Hair follicle dermal papilla cell (primary cell): ENCODE data around the gene HTR3E. TPM values are rescaled to one million over a fixed set of nuclear protein-coding genes. Genes with fewer than 3 reads are reported as not detected.

ENCODE experiments used
- small RNA-seq: library from RNA; depleted of rRNA; stranded (forward); fragments of <200 nt; gene quantifications from one replicate; pipeline ENCODE3, GENCODE V24; 2012
- total RNA-seq: library from RNA; depleted of rRNA; stranded (reverse); fragments of >200 nt; gene quantifications from 2 replicates; pipeline ENCODE4 v1.2.3, GENCODE V29; 2012

Gene HTR3E
- not detected in 2 replicates for total RNA-seq

GRCh38 chr3:184096811-184097383, at the start of gene HTR3E:
TSS of gene HTR3E (plus strand) at chr3:184097064. CDS start at chr3:184097530, 466 bp downstream.

DNA sequence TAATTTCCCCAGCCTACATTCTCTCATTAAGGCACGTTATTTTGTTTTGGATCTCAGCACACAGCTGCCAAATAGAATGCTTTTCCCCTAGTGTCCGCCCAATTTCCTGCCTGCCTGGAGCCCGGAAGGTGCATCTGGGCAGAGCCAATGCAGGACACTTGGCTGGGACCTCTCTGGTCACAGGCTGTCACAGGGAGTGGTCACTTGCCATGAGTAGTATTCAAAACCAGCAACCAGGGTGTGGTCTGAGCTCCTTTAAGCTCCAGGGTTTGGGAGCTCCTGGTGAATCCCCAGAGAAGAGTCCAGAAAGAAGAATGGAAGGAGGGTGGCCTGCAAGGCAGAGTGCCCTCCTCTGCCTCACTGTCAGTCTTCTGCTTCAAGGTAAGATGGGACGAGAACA, 44.1 kb upstream of the HTR3E start, which contains the start of gene HTR3C:
HTR3C (plus strand) TSS at position 281 of the 400 bp plus-strand sequence; CDS start at position 315, 34 bp downstream.

DNA sequence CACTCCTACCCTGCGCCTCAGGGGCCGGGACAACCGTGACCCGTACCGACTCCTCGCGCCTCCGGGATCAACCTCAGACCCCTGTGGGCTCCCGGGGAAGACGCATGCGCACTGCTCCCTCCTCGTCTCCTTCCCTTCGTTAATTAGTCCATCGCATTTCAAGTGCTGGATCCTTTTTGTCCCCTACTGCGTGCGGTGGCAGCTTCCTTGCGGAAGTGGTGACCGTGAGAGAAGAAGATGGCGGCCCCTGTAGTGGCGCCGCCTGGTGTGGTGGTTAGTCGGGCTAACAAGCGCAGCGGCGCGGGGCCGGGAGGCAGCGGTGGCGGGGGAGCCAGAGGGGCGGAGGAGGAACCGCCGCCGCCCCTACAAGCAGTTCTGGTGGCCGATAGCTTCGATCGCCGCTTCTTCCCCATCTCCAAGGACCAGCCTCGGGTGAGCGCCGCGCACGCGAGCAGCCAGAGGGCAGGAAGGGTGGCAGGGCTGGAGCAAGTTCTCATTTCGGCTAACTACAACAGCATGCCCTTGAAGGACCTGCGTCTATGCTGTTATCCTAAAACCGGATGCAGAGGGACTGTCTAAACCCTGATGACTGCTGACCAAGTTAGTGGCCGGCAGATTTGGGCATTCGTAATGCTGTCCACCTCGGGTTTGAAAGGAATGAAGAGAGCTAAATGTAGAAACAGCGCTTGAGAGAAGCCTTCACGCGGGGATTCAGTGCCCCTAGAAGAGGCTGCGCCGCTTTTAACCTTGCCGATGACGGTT, 38.5 kb downstream of the HTR3E start, which contains the start of gene EIF2B5:
EIF2B5 (plus strand) TSS at position 210 of the 762 bp plus-strand sequence; CDS start at position 238, 28 bp downstream.

DNA sequence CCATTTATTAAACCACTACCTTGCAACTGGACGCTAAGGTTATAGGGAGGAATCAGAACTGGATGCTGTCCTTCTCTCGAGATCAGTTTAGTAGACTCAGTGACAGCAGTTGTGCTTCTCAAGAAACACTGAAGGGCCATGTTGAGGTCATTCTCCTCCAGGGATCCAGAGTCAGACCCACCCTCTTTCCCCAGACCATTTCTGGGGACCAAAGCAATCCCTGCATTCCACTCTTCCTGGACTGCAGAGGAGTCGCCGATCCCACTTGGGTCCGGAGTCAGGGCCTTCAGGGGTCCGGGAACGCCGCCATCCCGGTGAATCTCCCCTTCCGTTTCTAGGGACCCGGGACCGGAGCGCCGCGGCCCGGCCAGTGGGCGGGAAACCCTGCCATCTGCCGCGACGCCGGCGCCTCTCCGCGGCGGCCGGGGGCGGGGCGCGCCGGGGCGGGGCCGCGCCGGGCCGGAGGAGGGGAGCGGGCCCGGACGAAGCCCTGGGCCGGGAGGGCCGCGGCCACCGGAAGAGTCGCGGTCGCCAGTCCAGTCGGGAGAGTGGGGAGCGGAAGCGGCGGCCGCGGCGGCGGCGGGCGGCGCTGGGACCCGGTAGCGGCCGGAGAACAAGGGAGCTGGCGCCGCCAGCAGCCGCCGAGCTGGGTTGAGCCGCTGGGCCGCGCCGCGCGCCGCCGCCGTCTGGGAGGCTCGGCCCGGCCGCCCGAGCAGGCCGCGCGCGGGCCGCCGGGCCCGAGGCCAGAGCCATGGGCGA, 58.2 kb downstream of the HTR3E start, which contains the start of gene DVL3:
DVL3 (plus strand) TSS at position 493 of the 759 bp plus-strand sequence; CDS start at position 752, 259 bp downstream.

Small RNA genes within 50 kb of the gene (small RNA-seq; reads per million reads assigned to genes)
- gene RF00019: not detected

Other genes with a start within 250 kb of the HTR3E start
- gene PARL, start 212.2 kb upstream of the HTR3E start, total RNA-seq: 24.2 and 24.4 TPM in 2 replicates
- 13.0 and 20.6 TPM in 2 replicates for gene ABCC5, start 79.2 kb upstream of the HTR3E start, total RNA-seq
- gene HTR3D, start 65.3 kb upstream of the HTR3E start, total RNA-seq: not detected in 2 replicates
- gene HTR3C, start 44.0 kb upstream of the HTR3E start, total RNA-seq: not detected in 2 replicates
- gene EIF2B5, start 38.3 kb downstream of the HTR3E start, total RNA-seq: 27.7 and 34.7 TPM in 2 replicates
- gene DVL3, start 58.3 kb downstream of the HTR3E start, total RNA-seq: 38.9 and 48.4 TPM in 2 replicates
- gene AP2M1, start 77.8 kb downstream of the HTR3E start, total RNA-seq: 352 and 438 TPM in 2 replicates
- gene ABCF3, start 89.1 kb downstream of the HTR3E start, total RNA-seq: 43.1 and 51.6 TPM in 2 replicates
- gene VWA5B2, start 132.5 kb downstream of the HTR3E start, total RNA-seq: not detected in 2 replicates
- 25.5 and 28.2 TPM in 2 replicates for gene ALG3, start 151.9 kb downstream of the HTR3E start, total RNA-seq
- gene EEF1AKMT4, start 152.6 kb downstream of the HTR3E start, total RNA-seq: 4.7 TPM in 2 replicates
- 0.16 TPM in 1 of 2 replicates, not detected in the other for gene CAMK2N2, start 164.5 kb downstream of the HTR3E start, total RNA-seq
- gene ECE2, start 179.0 kb downstream of the HTR3E start, total RNA-seq: not detected in 2 replicates
- gene PSMD2, start 202.2 kb downstream of the HTR3E start, total RNA-seq: 213 and 248 TPM in 2 replicates
- 274 and 300 TPM in 2 replicates for gene EIF4G1, start 217.5 kb downstream of the HTR3E start, total RNA-seq
- 10.0 and 11.4 TPM in 2 replicates for gene FAM131A, start 240.5 kb downstream of the HTR3E start, total RNA-seq